PC-3 (cell line): Measurements from ENCODE around the gene MYO3B.

Experiments used
- CTCF ChIP-seq: fragments of 300-600 bp; sonication (generic); conservative IDR thresholded peaks from 2 replicates; pipeline ENCODE4 v1.5.1; 2017; ENCODE audit warnings: antibody characterized with exemption, low read depth, mild to moderate bottlenecking, low read length
- EZH2 ChIP-seq: fragments of 300-600 bp; sonication (generic); IDR thresholded peaks from one replicate; pipeline ENCODE4 v1.6.1; 2017; ENCODE audit warnings: antibody characterized with exemption, mild to moderate bottlenecking, low read length; ENCODE audit not compliant: unreplicated experiment

GRCh38 chr2:170455617-170456426, 277.9 kb downstream of the MYO3B start:
- TF ChIP-seq CTCF (no peak), EZH2 (no peak)
